GM19397 (cell line): ENCODE data around the gene TIMP3.

Source experiments
- ATAC-seq: cut with Tn5 transposase; IDR thresholded peaks from one replicate; pipeline ENCODE4 v1.9.1; 2021; ENCODE audit warnings: mild to moderate bottlenecking, moderate library complexity; ENCODE audit not compliant: unreplicated experiment

TIMP3 gene

DNA sequence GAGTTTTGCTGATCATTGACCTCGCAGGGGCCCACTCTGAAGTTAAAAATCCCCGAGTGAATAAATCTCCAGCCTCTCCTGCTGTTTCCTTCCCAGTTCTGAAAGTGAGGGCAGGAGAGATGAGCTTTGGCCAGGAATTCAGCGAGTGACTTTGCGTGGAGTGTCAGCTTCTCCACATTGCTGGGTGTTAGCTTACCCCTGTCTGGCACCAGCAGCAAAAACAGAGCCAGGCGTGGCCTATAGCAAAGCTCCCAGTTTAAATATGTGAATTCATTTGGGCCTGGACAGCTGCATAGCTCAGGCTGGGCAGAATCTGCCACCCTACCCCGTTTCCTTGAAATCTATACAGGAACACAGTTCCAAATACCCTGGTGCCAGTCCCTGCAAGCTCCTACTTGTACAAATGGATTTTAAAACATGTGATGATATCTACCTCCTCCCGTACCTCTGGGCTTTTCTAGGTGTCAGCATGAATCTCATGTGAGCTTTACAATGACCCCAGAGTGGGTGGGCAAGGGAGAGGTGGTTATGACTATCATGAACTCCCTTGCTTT lies 25.6 kb downstream of the TIMP3 start:
- no peak for ATAC-seq

DNA sequence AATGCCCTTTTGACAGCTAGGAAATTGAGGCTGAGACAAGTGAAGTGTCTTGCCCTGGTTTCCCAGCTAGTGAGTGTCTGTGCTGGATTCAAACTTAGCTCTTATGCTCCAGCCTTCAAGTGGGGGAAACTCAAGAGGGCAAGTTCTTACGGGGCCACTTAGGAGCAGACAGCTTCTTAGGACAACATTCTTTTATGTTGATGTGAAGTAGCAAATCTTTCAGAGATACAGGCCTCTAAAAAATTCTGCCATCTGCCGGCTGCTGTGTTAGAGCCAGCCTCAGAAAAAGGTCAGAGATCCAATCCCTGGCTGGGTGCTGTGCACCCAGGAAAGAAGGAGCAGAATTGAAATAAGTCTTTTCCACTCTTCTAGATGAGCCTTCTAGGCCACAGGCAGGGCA lies 26.6 kb downstream of the TIMP3 start:
- no peak for ATAC-seq

DNA sequence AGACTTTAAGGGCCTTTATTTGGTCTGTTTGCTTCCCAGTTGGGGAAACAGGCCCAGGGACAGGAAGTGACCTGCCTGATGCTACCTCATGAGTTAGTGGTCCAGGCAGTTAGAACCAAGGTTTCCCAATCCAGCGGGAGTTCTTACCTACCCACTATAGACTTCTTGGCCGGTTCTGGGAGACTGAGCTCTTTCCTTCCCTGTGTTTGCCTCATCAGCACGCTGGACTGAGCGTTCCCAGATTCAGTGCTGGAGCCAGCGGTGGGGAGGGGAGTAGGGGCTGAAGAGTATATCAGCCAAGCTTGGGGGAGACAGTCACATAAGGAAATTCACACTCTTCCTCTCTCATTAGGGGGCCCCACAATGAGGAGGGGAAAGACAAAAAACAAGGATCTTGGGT lies 27.1 kb downstream of the TIMP3 start:
- ATAC-seq = no peak

- no peak for ATAC-seq
Observed at GRCh38 chr22:32829451-32829851, 27.9 kb downstream of the TIMP3 start.

DNA sequence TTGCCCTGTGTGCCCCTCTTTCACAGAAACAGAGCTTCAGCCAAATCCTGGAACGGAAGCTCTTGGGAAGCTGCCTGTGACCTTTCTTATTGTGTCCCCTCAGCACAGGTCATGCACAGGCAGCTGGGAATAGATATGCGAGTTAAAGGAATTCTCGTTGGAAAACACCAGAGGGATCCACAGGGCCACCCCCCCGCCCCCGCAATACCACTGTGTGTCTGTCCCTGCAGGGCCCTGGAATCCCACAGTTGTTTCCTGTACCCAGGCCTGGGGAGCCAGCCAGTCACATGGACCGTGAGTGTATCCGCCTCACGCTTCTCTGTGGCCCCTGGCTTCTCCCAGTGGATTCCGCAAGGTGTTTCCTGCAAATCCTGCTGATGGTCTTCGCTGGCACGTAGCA lies 29.0 kb downstream of the TIMP3 start:
- ATAC-seq = no peak

DNA sequence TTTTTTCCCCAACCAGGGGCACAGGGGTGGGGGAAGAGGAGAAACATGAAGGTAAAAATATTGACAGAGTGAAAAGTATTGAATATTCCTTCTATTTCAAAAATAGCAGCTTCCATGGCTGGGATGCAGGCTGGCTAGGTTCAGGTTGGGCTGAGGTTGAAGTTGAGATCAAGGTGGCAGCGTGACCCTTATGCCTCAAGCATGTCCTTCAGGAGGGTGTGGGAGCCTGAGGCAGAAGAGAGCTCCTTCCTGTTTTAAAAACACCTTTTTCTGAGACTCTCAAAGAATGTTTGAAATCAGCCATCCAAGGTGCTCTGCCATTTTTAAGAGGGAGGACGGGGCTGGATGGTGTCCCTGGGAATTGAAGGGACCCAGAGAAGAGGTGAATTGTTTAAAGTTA lies 29.5 kb downstream of the TIMP3 start:
- no peak for ATAC-seq

GRCh38 chr22:32831584-32831983 lies 30.1 kb downstream of the TIMP3 start:
- ATAC-seq = no peak

GRCh38 chr22:32832174-32832573 lies 30.7 kb downstream of the TIMP3 start:
- no peak for ATAC-seq

DNA sequence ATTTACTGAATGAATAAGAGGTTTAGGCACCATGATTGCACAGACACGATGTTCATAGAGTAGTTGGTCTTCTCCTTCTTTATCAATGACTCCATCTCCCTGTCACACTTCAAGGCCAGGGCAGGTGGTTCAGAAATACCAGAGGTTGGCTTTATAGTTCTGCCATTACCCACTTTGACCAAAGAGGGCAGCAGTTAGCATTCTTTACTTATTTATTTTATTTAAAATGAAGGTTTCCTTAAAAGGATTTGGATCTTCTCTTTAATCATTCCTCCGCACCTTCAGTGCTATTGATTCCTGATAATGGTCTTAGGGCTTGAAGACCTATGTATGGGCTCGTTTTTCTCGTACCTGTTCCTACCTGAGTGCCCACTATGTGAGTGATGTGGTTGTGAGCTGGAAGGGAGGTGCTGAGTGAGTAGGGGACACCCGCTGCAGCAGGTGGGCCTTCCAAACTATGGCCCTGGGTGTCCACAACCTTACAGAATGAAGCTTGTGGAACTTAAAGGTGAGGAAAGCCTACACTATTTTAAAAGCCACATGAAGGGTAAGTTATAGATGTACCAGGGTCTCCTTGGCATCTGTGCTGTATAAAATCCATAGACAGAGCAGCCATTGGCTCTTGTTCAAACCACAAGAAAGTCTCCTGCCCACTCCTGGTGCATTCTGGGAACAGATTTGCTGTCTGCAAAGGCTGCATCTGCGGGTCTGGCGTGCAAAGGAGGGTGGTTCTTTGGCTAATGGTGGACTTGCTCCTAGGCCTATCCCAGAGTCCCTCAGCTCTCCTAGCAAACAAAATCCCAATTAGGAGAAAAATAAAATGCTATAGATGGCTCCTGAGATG lies 35.0 kb downstream of the TIMP3 start:
- ATAC-seq = no peak

GRCh38 chr22:32837142-32837541 lies 35.6 kb downstream of the TIMP3 start:
- ATAC-seq = no peak

DNA sequence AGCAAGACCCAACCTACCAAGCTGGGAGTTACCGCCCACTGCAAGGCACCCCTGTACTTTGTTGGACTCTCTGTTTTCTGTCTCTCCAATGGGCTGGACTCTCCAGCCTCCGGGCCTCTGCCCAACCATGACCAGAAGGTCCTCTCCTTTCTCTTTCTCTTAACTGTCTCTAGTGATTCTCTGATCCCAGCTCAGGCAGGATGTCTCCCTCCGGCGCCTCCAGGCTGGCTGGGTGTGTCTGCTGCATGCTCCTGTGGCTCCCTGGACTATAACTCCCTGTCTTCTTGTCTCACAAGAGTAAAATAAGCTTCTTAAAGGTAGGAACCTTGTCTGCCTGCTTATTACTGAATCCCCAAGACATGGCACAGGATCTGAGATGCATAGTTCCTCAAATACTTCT lies 36.3 kb downstream of the TIMP3 start:
- ATAC-seq = no peak

DNA sequence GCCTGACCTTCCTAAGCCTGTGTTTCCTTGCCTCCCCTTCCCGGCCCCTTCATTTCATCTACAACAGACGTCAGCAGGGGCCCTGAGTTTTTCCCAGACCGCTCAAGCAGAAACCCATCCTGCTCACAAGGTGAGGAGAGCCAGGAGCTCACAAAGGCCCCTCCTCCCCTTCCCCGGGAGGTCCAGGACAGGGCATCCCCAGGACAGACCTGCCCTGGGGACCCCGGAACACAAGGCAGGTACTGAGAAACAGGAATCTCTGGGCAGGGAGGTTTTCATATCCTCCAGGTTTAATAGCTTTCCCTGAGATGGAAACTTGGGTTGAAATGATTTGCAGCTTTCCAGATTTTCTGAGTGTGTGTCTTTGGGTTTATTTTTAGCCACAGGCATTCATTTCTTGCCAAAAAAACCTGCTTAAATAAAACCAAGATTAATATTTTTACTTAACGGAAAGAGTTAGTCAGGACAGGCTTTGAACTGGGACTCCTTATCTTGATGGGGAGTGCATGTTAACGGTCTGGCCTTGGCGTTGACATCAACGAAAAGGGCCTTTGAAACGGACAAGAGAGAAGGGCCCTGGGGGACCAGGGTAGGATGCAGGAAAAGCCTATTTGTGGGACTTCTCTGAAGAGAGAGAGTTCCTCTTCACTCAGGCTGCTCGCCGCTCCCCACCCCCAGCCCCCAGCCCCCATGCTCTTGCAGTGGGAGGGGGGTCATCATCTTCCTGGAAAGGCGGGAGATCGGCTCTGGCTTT lies 38.5 kb downstream of the TIMP3 start:
- ATAC-seq = no peak

DNA sequence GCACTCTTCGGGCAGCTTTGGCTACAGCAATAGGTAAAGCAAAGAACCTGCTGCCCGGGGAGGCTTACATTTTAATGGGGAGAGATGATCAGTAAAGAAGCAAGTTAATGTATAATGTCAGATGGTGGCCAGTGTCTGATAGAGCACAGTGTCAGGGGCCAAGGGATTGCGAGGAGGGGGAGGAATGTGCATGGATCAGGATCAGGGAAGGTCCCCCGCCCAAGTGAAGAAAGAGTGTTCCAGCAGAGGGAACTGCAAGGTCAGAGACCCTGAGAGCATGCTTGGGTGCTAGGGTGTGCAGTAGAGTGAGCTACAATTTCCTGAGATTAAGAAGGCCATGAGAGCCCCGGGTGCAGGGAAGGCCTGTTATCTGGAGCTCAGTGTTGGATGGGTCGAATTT lies 39.7 kb downstream of the TIMP3 start:
- ATAC-seq = no peak

- no peak for ATAC-seq
Observed at GRCh38 chr22:32842486-32842885, 41.0 kb downstream of the TIMP3 start.

- ATAC-seq = no peak
Observed at GRCh38 chr22:32843300-32843699, 41.8 kb downstream of the TIMP3 start.

DNA sequence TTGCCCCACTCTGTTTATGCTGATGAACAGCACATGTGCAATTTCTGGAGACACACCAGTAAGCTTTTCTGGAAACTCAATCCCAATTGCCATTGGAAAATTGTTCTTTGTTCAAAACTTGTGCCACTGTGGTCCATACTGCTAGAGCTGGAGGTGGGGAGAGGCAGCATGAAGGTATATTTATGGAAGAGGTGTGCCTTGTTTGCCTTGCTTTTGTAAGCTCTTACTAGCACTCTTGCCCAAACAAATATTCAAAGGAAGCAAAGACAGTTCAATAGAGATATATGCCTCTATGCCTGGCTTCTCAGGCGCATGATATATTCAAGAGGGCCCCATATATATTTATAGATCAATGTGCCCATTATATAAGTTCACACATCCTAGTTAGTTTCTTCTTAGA lies 42.7 kb downstream of the TIMP3 start:
- ATAC-seq = no peak

- ATAC-seq = no peak
Observed at GRCh38 chr22:32846780-32847491, 45.4 kb downstream of the TIMP3 start.

DNA sequence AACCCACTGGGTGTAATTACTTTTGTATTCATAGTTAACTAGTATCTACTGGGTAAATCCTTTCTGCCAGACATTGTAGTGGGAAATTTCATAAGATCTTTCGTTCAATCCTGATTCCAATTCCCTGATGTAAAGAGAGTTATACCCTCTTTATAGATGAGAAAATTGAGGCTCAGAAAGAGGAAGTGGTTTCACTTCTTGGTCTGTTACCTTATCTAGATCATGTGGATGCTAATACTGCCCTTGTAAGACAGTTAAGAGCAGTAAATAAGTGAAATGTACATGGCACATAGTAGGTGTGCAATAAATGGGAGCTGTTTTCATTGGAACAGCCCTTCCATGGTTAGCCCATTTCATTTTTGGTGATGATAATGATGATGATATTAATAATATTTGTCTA lies 46.7 kb downstream of the TIMP3 start:
- ATAC-seq = no peak

DNA sequence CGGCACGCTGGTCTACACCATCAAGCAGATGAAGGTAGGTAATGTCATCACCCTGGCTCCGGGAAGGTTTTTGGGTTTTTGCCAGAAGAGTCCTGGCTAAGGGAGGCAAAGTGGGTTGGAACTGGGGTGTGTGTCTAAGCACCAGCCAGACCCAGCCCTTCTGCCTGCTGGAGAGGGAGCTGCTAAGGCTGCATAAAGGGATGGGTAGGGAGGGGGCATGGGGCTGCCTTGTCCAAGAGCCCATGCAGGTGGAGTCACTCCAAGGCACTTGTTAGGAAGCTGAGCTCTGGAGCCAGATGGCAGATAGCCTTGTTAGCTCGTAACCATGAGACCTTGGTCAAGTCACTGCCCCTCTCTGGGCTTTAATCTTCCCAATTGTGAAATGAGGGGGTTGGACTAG lies 48.0 kb downstream of the TIMP3 start:
- ATAC-seq = no peak

- no peak for ATAC-seq
Observed at GRCh38 chr22:32850157-32850556, 48.7 kb downstream of the TIMP3 start.
